ENCODE data around the gene ADAM30.

Gene ADAM30

DNA sequence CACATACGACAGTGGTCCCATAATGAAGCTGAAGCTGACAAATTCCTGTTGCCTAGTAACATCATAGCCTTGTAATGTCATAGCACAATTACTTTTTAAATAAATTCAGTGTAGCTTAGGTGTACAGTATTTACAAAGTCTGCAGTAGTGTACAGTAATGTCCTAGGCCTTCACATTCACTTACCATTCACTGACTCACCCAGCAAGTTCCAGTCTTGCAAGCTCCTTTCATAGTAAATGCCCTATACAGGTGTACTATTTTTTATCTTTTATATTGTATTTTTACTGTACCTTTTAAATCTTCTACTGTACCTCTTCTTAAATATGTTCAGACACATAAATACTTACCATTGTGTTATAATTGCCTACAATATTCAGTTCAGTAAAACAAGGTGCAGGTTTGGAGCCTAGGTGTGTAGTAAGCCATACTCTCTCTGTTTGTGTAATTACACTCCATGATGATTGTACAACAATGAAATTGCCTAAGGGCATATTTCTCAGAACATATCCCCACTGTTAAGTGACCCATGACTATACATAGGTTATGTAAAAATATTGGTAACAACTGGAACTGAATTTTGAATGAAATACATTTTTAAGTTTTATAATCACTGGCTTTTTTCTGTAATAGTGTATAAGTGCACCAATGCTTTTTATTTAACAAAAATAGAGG, 33.5 kb upstream of the ADAM30 start:
- Histone ChIP-seq H4K20me1 (ENCODE audit: insufficient read depth, low read length) (no peaks in the 10 kb centered on the region; the same call in 1 of the 2 replicates), H3K36me3 (replicated peaks; ENCODE audit: low read depth, low read length) (peaks cover 41% of the 10 kb centered on the region), H3K79me2 (ENCODE audit: low read length) (no peaks in the 10 kb centered on the region), H3K27ac (ENCODE audit: low read length) (no peak overlapping the region), H3K27me3 (ENCODE audit: low read depth, low read length) (no peaks in the 10 kb centered on the region), H3K9ac (ENCODE audit: low read length) (no peak overlapping the region), H3K4me3 (ENCODE audit: low read length) (no peak overlapping the region), H3K4me2 (ENCODE audit: low read length) (no peak overlapping the region), H2AFZ (ENCODE audit: low read depth, low read length) (no peak overlapping the region), H3K9me3 (ENCODE audit: insufficient read depth, low read length) (peaks cover 13% of the 10 kb centered on the region), H3K4me1 (ENCODE audit: low read length) (no peaks in the 10 kb centered on the region)
- TF ChIP-seq EZH2phosphoT487 (IDR thresholded peaks at IDR 0.05; ENCODE audit: low read depth), result no peak
- TF ChIP-seq, protein P1, sequence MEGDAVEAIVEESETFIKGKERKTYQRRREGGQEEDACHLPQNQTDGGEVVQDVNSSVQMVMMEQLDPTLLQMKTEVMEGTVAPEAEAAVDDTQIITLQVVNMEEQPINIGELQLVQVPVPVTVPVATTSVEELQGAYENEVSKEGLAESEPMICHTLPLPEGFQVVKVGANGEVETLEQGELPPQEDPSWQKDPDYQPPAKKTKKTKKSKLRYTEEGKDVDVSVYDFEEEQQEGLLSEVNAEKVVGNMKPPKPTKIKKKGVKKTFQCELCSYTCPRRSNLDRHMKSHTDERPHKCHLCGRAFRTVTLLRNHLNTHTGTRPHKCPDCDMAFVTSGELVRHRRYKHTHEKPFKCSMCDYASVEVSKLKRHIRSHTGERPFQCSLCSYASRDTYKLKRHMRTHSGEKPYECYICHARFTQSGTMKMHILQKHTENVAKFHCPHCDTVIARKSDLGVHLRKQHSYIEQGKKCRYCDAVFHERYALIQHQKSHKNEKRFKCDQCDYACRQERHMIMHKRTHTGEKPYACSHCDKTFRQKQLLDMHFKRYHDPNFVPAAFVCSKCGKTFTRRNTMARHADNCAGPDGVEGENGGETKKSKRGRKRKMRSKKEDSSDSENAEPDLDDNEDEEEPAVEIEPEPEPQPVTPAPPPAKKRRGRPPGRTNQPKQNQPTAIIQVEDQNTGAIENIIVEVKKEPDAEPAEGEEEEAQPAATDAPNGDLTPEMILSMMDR (IDR thresholded peaks at IDR 0.05; ENCODE audit: low read depth, low read length), result no peak

DNA sequence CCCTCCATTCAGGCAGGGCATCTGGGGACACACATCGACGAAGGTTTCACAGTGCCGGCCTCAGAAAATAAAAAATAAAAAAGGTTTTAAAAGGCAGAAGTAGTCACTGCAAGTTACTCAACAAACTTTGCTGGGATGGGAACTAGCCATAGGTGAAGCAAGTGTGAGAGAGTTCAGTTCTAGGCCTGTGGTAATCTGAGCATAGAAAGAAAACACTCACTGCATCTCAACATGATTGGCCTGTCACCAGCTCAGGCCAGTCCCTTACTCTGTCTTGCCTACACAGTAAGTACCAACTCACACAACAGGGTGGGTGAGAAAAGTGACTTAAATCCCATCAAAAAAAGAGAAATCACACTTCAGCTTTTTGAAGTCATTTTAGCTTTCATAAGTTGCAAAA, 30.2 kb upstream of the ADAM30 start:
- Histone ChIP-seq H4K20me1 (ENCODE audit: insufficient read depth, low read length) (no peaks in the 10 kb centered on the region; the same call in 1 of the 2 replicates), H3K9me3 (ENCODE audit: insufficient read depth, low read length) (no peaks in the 10 kb centered on the region), H3K27me3 (ENCODE audit: low read depth, low read length) (no peaks in the 10 kb centered on the region), H3K36me3 (replicated peaks; ENCODE audit: low read depth, low read length) (peaks cover 35% of the 10 kb centered on the region), H2AFZ (ENCODE audit: low read depth, low read length) (no peak overlapping the region), H3K4me2 (ENCODE audit: low read length) (no peak overlapping the region), H3K27ac (ENCODE audit: low read length) (no peak overlapping the region), H3K79me2 (ENCODE audit: low read length) (no peaks in the 10 kb centered on the region), H3K4me3 (ENCODE audit: low read length) (no peak overlapping the region), H3K9ac (ENCODE audit: low read length) (no peak overlapping the region), H3K4me1 (ENCODE audit: low read length) (no peaks in the 10 kb centered on the region)
- no peak for TF ChIP-seq EZH2phosphoT487 (IDR thresholded peaks at IDR 0.05; ENCODE audit: low read depth)
- TF ChIP-seq, protein P1 (IDR thresholded peaks at IDR 0.05; ENCODE audit: low read depth, low read length), result no peak

DNA sequence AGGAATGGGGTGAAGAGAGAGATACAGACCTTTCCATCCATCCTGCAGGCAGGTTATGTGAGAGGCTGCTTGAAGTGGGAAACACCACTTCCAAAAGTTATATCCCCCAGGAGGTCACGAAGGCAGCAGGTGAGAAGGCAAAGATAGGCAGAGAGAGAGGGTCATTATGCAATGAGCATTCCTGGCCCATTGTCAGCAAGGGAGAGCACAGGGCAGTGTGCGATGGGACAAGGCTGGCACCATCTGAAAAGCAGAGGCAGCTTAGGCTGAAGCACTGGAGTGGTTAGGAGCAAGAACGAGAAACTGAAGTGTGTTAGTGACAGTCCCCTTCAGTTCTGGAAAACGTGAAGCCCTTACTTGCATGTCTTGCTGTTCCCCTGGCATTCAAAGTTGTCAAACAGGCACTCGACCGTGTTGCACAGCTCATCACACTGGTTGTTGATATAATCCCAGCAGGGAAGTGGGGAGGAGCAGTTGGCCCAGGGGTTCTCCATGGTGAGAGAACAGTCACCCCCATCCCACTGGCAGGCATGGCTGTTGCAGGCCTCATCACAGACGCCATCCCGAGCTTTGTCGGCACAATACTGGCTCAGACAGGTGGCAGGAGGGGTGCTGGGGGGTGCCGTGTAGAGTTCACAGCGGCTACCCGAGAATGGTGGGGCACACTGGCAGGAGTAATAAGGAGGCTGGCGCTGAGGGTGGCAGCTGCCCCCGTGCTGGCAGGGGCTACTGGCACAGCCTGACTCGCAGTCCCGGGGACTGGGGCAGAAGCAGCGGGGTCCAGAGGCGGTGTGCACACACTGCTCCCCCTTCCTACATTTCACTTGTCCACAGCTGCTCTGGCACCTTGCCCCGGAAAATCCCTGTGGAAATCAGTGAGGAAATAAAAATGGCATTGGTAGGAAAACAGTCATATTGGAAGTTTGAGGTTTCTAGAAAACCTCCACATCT, 28.9 kb upstream of the ADAM30 start:
- H3K36me3 ChIP-seq (replicated peaks; ENCODE audit: low read depth, low read length), result peaks cover 44% of the 10 kb centered on the region
- H3K9ac ChIP-seq (ENCODE audit: low read length), result no peak overlapping the region
- no peak for TF ChIP-seq EZH2phosphoT487 (IDR thresholded peaks at IDR 0.05; ENCODE audit: low read depth)
- TF ChIP-seq, protein P1 (IDR thresholded peaks at IDR 0.05; ENCODE audit: low read depth, low read length), result no peak
- H3K4me1 ChIP-seq (ENCODE audit: low read length), result no peaks in the 10 kb centered on the region
- no peak overlapping the region for H2AFZ ChIP-seq (ENCODE audit: low read depth, low read length)
- H3K27ac ChIP-seq (ENCODE audit: low read length), result no peak overlapping the region
- no peak overlapping the region for H3K4me3 ChIP-seq (ENCODE audit: low read length)
- no peaks in the 10 kb centered on the region for H3K79me2 ChIP-seq (ENCODE audit: low read length)
- no peaks in the 10 kb centered on the region; the same call in 1 of the 2 replicates for H4K20me1 ChIP-seq (ENCODE audit: insufficient read depth, low read length)
- no peak overlapping the region for H3K4me2 ChIP-seq (ENCODE audit: low read length)
- no peaks in the 10 kb centered on the region for H3K9me3 ChIP-seq (ENCODE audit: insufficient read depth, low read length)
- H3K27me3 ChIP-seq (ENCODE audit: low read depth, low read length), result no peaks in the 10 kb centered on the region
